Measurements from ENCODE around the gene CES2. TPM values are rescaled to one million over a fixed set of nuclear protein-coding genes. Genes with fewer than 3 reads are reported as not detected.

Gene CES2
- total and polyA plus RNA-seq, 10 of the 15 experiments (the other 5 are each of a cell fraction or from before 2014, with no cell fraction given): 1.6 to 33.7 (median 21.0) TPM

GRCh38 chr16:66968847-66969246 is 33.5 kb downstream of the CES2 start:
- POLR2A ChIA-PET: no interaction called here
- ATAC-seq (no peak), DNase-seq (ENCODE audit: low read depth, low spot score) (no peak), FAIRE-seq (no peak)
- SMC1A ChIA-PET (ENCODE audit: uncharacterized antibody, unreplicated experiment): no interaction called here
- TF ChIP-seq PML (IDR thresholded peaks at IDR 0.05; ENCODE audit: low read length): no peak
- TF ChIP-seq TBL1XR1 (IDR thresholded peaks at IDR 0.05; ENCODE audit: low read depth, low read length): no peak
- no peak for TF ChIP-seq SP1 (IDR thresholded peaks at IDR 0.05; ENCODE audit: low read depth, low read length)
- TF ChIP-seq SIN3A (IDR thresholded peaks at IDR 0.05; ENCODE audit: low read depth, low read length): no peak
- no peak for TF ChIP-seq POU2F2 (IDR thresholded peaks at IDR 0.05; ENCODE audit: borderline replicate concordance, low read depth, low read length)
- TF ChIP-seq TAF1 (IDR thresholded peaks at IDR 0.05; ENCODE audit: borderline replicate concordance, low read depth, low read length): no peak
- TF ChIP-seq RUNX3 (IDR thresholded peaks at IDR 0.05; ENCODE audit: low read length): no peak
- no peak for TF ChIP-seq MYC (IDR thresholded peaks at IDR 0.05; ENCODE audit: insufficient read depth, insufficient read length, insufficient replicate concordance, low read length, severe bottlenecking)
- TF ChIP-seq FOXM1 (IDR thresholded peaks at IDR 0.05; ENCODE audit: low read depth, low read length): no peak
- TF ChIP-seq TCF3 (IDR thresholded peaks at IDR 0.05; ENCODE audit: borderline replicate concordance, insufficient read depth, low read depth, low read length): no peak
- no peak for TF ChIP-seq CEBPB (IDR thresholded peaks at IDR 0.05; ENCODE audit: borderline replicate concordance in 1 of 2, low read depth in 2 of 2, low read length in 2 of 2)
- no peak for TF ChIP-seq CTCF (IDR thresholded peaks at IDR 0.05 in 2 of 3, conservative IDR thresholded peaks at IDR 0.05 in 1 of 3; ENCODE audit: control insufficient read depth in 2 of 3, extremely low read depth in 1 of 3, insufficient read depth in 1 of 3, low read depth in 3 of 3, low read length in 3 of 3)
- no peak for TF ChIP-seq EP300 (IDR thresholded peaks at IDR 0.05; ENCODE audit: borderline replicate concordance in 1 of 2, control insufficient read depth in 1 of 2, low read depth in 2 of 2, low read length in 2 of 2)
- H3K36me3 ChIP-seq (ENCODE audit: control insufficient read depth in 2 of 2, insufficient read depth in 2 of 2, low read length in 1 of 2): no peaks in the 10 kb centered on the region
- H2AFZ ChIP-seq (ENCODE audit: control insufficient read depth, low read depth, low read length): no peak overlapping the region
- CTCF ChIA-PET: interaction anchor here (1.2 to 1.5 kb wide), 2 partner anchors 9 to 15 kb away, joined by 3 read pairs; no protein-coding TSS in a partner anchor
- no peak overlapping the region for H3K4me3 ChIP-seq
- no peaks in the 10 kb centered on the region; a peak in 1 of 4 replicates for H3K27me3 ChIP-seq (replicated peaks in 1 of 2; ENCODE audit: control insufficient read depth in 2 of 2, insufficient read depth in 2 of 2, low read length in 1 of 2)
- no peak overlapping the region for H3K27ac ChIP-seq (ENCODE audit: control insufficient read depth, insufficient read depth)
- 50% methylated on average over 5 of the region's 5 CpGs for WGBS (ENCODE audit: insufficient coverage, insufficient replicate concordance, low lambda C conversion rate, missing lambda C conversion rate)
- no peaks in the 10 kb centered on the region for H3K79me2 ChIP-seq (ENCODE audit: control insufficient read depth, insufficient read depth, low read length)
- RAD21 ChIA-PET (ENCODE audit: unreplicated experiment): interaction anchor here (1.1 kb wide), 1 partner anchor 10 kb away, joined by 3 read pairs; no protein-coding TSS in a partner anchor
- in situ Hi-C loops (cut with MboI) (no loop called here), intact Hi-C loops (cut with micrococcal nuclease; ENCODE audit: unreplicated experiment) (no loop called here)
- H3K4me1 ChIP-seq (ENCODE audit: control insufficient read depth, insufficient read depth, low read length): no peaks in the 10 kb centered on the region
- no TSS peak for BruUV-seq (replicated peaks)
- H3K9ac ChIP-seq (ENCODE audit: control insufficient read depth, insufficient read depth, low read length): no peak overlapping the region
- H4K20me1 ChIP-seq (ENCODE audit: control insufficient read depth, insufficient read depth): no peaks in the 10 kb centered on the region
- H3K9me3 ChIP-seq (replicated peaks; ENCODE audit: control insufficient read depth, insufficient read depth, low read length): no peaks in the 10 kb centered on the region
- H3K4me2 ChIP-seq (ENCODE audit: control insufficient read depth, insufficient read depth): no peak overlapping the region
